Panc1 (cell line): ENCODE results near the gene CA12. TPM values are rescaled to one million over a fixed set of nuclear protein-coding genes. Genes with fewer than 3 reads are reported as not detected.

Experiments
- ATAC-seq: fragments of 200-7000 bp; cut with Tn5 transposase; 2 replicates; pipeline ENCODE4 v1.9.1; 2020; ENCODE audit warnings: mild to moderate bottlenecking, moderate library complexity
- Bru-seq: library from RNA; stranded (reverse); fragments of 400-500 nt; gene quantifications from one replicate; lab custom pipeline; 2021; lab: Mats Ljungman, UMichigan
- BruChase-seq, 2 experiments: library from RNA; stranded (reverse); fragments of 400-500 nt; gene quantifications; one replicate each; lab custom pipeline; 2021; lab: Mats Ljungman, UMichigan
- BruUV-seq: library from RNA; stranded (reverse); fragments of 400-500 nt; replicated peaks from 2 replicates; lab custom pipeline; 2021; lab: Mats Ljungman, UMichigan
- CTCF ChIA-PET: fragments of 300-600 bp; sonication (Branson Sonifier 250); formaldehyde crosslinking; loops from one replicate; lab custom pipeline; 2022; ENCODE audit warnings: antibody characterized with exemption; lab: Charles Lee
- POLR2A ChIA-PET: fragments of 300-600 bp; sonication (Branson Sonifier 250); formaldehyde crosslinking; loops from one replicate; lab custom pipeline; 2022; ENCODE audit warnings: antibody characterized with exemption; lab: Charles Lee
- DNase-seq: peaks from one replicate; pipeline ENCODE4 v3.0.0-alpha.2; 2010; ENCODE audit warnings: low read depth, low spot score
- H3K27ac ChIP-seq: 2 replicates; pipeline ENCODE4 v1.5.1; 2011; ENCODE audit warnings: mild to moderate bottlenecking, low read length, inconsistent platforms
- H3K27me3 ChIP-seq: fragments of 200-500 bp; sonication (Bioruptor generic); 2 replicates; pipeline ENCODE4 v1.6.0; 2014; ENCODE audit warnings: low read length, inconsistent platforms; ENCODE audit not compliant: control insufficient read depth, insufficient read depth
- H3K36me3 ChIP-seq: fragments of 200-500 bp; sonication (Bioruptor generic); 2 replicates; pipeline ENCODE4 v1.5.1; 2014; ENCODE audit warnings: inconsistent platforms, mild to moderate bottlenecking, low read length, moderate library complexity; ENCODE audit not compliant: control insufficient read depth, insufficient read depth
- H3K4me1 ChIP-seq: 2 replicates; pipeline ENCODE4 v1.5.1; 2011; ENCODE audit warnings: inconsistent platforms, mild to moderate bottlenecking, low read length, moderate library complexity; ENCODE audit not compliant: control insufficient read depth, insufficient read depth
- H3K4me3 ChIP-seq, 2 experiments: 2 replicates each; pipeline ENCODE4 v1.5.1; 2011 to 2012; ENCODE audit warnings: low read depth in 2 of 2, low read length in 2 of 2, mild to moderate bottlenecking in 2 of 2, inconsistent platforms in 1 of 2, moderate library complexity in 1 of 2
- H3K9me3 ChIP-seq: fragments of 200-500 bp; sonication (Bioruptor generic); 2 replicates; pipeline ENCODE4 v1.5.1; 2014; ENCODE audit warnings: low read depth, mild to moderate bottlenecking, inconsistent platforms, low read length, moderate library complexity; ENCODE audit not compliant: control insufficient read depth, insufficient read depth
- POLR2AphosphoS5 ChIP-seq: IDR thresholded peaks from 2 replicates; pipeline ENCODE4 v1.6.1; 2012; ENCODE audit warnings: mild to moderate bottlenecking, low read depth, low read length, moderate library complexity
- REST ChIP-seq, 2 experiments: IDR thresholded peaks; 2 replicates each; pipeline ENCODE4 v1.6.1; 2011 to 2012; ENCODE audit warnings: low read depth in 2 of 2, control low read depth in 1 of 2, low read length in 1 of 2, mild to moderate bottlenecking in 1 of 2, moderate library complexity in 1 of 2; ENCODE audit not compliant: insufficient read depth in 1 of 2
- SIN3A ChIP-seq: IDR thresholded peaks from 2 replicates; pipeline ENCODE4 v1.6.1; 2012; ENCODE audit warnings: low read depth, mild to moderate bottlenecking, low read length, moderate library complexity, borderline replicate concordance; ENCODE audit not compliant: insufficient read depth
- TCF7L2 ChIP-seq: IDR thresholded peaks from 2 replicates; pipeline ENCODE4 v1.6.1; 2011; ENCODE audit warnings: mild to moderate bottlenecking, low read depth, low read length, inconsistent platforms
- in situ Hi-C: cut with HindIII; loops from 2 replicates; pipeline ENCODE4 v1.10.0; 2016; ENCODE audit warnings: low sequenced_read_pairs, low pct_unique_long_range_greater_than_20kb
- intact Hi-C: fragments of 100-400 bp; cut with micrococcal nuclease; formaldehyde crosslinking; loops from one replicate; pipeline ENCODE4 v1.10.0; 2022; ENCODE audit not compliant: unreplicated experiment
- long read RNA-seq: library from polyadenylated mRNA; unstranded; transcript quantifications from one replicate; pipeline ENCODE4 v2.0.0, GENCODE V29; 2021; ENCODE audit not compliant: unreplicated experiment
- polyA plus RNA-seq: library from polyadenylated mRNA; unstranded; fragments of >200 nt; gene quantifications from one replicate; pipeline ENCODE4 v1.2.1, GENCODE V29; 2012; ENCODE audit warnings: missing spikeins; ENCODE audit not compliant: insufficient read length
- total RNA-seq: library from RNA; stranded (reverse); gene quantifications from one replicate; pipeline ENCODE4 v1.2.1, GENCODE V29; 2021; ENCODE audit not compliant: unreplicated experiment
- TF ChIP-seq, protein P1 (sequence below): fragments of 450-650 bp; IDR thresholded peaks from 2 replicates; pipeline ENCODE4 v1.5.1; 2017; ENCODE audit warnings: mild to moderate bottlenecking

The CA12 gene
- total RNA-seq, result 0.74 TPM
- polyA plus RNA-seq, result 0.23 TPM
- Bru-seq, nascent RNA, result percentile 28 among the genes with signal in this experiment
- percentile 28 among the genes with signal in this experiment for BruChase-seq, experiment 1, labeled RNA remaining after a 2-hour chase
- BruChase-seq, experiment 2, labeled RNA remaining after a 6-hour chase, result percentile 31 among the genes with signal in this experiment
- long read RNA-seq, partial matches to known transcripts, result 0 of 1 reads
- long read RNA-seq, other reads (novel, unspliced or antisense), result 0 of 1 reads

DNA sequence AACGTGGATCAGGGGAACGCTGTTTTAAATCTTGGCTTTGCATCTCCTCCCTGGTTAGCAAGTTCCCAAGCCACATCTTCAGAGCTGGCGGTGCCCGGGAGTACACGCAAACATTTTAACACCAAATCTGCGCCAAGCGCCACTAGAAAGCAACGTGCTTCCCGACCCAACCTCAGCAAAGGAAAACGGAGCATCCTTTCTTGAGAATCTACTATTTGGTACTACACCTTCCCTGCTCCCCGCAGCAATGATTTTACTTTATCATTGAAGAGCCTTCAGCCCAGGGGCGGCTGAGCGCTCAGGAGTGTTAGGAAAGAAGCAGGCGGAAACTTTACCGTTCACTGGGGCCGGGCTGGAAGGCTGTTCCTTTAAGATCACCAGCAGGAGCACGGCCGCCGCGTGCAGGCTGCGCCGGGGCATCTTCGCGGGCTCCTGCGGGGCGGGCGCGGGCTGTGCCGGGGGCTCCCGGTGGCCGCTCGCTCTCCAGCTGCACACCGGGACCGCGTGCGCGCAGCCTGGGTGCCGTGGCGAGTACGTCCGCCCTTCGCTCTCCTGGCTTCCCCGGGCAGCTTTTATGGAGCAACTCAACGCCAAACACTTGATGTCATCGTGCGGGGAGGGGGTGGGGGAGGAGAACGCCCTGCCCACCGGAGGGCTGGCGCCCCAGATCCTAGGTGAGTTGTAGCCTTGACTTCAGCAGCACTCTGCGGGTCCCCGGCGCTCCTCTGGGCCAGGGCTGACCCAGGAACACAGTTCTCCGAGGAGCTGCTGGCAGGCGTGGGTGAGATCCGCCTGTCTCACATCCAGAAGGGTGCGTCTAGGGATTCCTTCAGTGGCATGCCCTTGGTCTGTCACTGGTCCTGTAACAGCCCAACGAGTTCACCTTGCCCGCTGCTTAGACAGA lies at the start of gene CA12:
TSS of gene CA12 (minus strand) at position 546 of the 904 bp plus-strand sequence. CDS start at position 420, 126 bp downstream.
- no peaks in the 10 kb centered on the region for H3K36me3 ChIP-seq
- peaks cover 8% of the 10 kb centered on the region for H3K27me3 ChIP-seq
- ChIA-PET CTCF (interaction anchor here (1.1 to 1.2 kb wide), 2 partner anchors 21 to 85 kb away, joined by 3 to 4 read pairs; no protein-coding TSS in a partner anchor), POLR2A (interaction anchor here (0.5 kb wide), 1 partner anchor 518 kb away, joined by 3 read pairs; no protein-coding TSS in a partner anchor)
- in situ Hi-C loops (no loop called here), intact Hi-C loops (no loop called here)
- H3K9me3 ChIP-seq, result no peaks in the 10 kb centered on the region
- DNase-seq (no peak), ATAC-seq (peak; percentile 83)
- no TSS peak for BruUV-seq
- H3K27ac ChIP-seq, result no peak within 1 kb of the TSS
- TF ChIP-seq SIN3A (no peak), TCF7L2 (no peak), POLR2AphosphoS5 (no peak), REST (IDR thresholded peaks at IDR 0.05; ENCODE audit: insufficient read depth in 1 of 2, low read depth in 2 of 2, low read length in 1 of 2) (no peak)
- TF ChIP-seq, protein P1, sequence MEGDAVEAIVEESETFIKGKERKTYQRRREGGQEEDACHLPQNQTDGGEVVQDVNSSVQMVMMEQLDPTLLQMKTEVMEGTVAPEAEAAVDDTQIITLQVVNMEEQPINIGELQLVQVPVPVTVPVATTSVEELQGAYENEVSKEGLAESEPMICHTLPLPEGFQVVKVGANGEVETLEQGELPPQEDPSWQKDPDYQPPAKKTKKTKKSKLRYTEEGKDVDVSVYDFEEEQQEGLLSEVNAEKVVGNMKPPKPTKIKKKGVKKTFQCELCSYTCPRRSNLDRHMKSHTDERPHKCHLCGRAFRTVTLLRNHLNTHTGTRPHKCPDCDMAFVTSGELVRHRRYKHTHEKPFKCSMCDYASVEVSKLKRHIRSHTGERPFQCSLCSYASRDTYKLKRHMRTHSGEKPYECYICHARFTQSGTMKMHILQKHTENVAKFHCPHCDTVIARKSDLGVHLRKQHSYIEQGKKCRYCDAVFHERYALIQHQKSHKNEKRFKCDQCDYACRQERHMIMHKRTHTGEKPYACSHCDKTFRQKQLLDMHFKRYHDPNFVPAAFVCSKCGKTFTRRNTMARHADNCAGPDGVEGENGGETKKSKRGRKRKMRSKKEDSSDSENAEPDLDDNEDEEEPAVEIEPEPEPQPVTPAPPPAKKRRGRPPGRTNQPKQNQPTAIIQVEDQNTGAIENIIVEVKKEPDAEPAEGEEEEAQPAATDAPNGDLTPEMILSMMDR, result no peak
- no peaks in the 10 kb centered on the region for H3K4me1 ChIP-seq
- peak within 1 kb of the TSS; percentile 46 to 49 for H3K4me3 ChIP-seq

- Histone ChIP-seq H3K4me1 (no peaks in the 10 kb centered on the region), H3K4me3 (no peak overlapping the region), H3K27ac (no peak overlapping the region), H3K9me3 (no peaks in the 10 kb centered on the region), H3K27me3 (no peaks in the 10 kb centered on the region), H3K36me3 (no peaks in the 10 kb centered on the region)
- TF ChIP-seq, protein P1, result no peak
- no peak for TF ChIP-seq REST (IDR thresholded peaks at IDR 0.05; ENCODE audit: insufficient read depth in 1 of 2, low read depth in 2 of 2, low read length in 1 of 2)
- TF ChIP-seq SIN3A, result no peak
- TF ChIP-seq POLR2AphosphoS5, result no peak
- TF ChIP-seq TCF7L2, result no peak
- no peak for ATAC-seq
- POLR2A ChIA-PET, result no interaction called here
- no TSS peak for BruUV-seq
- CTCF ChIA-PET, result no interaction called here
- intact Hi-C loops (no loop called here), in situ Hi-C loops (no loop called here)
- no peak for DNase-seq
Observed at GRCh38 chr15:63430766-63431451, 49.3 kb upstream of the CA12 start.
